ENCODE data around the gene HRH2.

GRCh38 chr5:175728885-175729828 lies 71.3 kb downstream of the HRH2 start:
- TF ChIP-seq, protein P1, sequence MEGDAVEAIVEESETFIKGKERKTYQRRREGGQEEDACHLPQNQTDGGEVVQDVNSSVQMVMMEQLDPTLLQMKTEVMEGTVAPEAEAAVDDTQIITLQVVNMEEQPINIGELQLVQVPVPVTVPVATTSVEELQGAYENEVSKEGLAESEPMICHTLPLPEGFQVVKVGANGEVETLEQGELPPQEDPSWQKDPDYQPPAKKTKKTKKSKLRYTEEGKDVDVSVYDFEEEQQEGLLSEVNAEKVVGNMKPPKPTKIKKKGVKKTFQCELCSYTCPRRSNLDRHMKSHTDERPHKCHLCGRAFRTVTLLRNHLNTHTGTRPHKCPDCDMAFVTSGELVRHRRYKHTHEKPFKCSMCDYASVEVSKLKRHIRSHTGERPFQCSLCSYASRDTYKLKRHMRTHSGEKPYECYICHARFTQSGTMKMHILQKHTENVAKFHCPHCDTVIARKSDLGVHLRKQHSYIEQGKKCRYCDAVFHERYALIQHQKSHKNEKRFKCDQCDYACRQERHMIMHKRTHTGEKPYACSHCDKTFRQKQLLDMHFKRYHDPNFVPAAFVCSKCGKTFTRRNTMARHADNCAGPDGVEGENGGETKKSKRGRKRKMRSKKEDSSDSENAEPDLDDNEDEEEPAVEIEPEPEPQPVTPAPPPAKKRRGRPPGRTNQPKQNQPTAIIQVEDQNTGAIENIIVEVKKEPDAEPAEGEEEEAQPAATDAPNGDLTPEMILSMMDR (IDR thresholded peaks at IDR 0.05), result no peak
- no peak for TF ChIP-seq EZH2 (IDR thresholded peaks at IDR 0.05; ENCODE audit: borderline replicate concordance, insufficient read depth, low read depth, low read length, poor library complexity, severe bottlenecking)
